ENCODE data around the gene PREB.

DNA sequence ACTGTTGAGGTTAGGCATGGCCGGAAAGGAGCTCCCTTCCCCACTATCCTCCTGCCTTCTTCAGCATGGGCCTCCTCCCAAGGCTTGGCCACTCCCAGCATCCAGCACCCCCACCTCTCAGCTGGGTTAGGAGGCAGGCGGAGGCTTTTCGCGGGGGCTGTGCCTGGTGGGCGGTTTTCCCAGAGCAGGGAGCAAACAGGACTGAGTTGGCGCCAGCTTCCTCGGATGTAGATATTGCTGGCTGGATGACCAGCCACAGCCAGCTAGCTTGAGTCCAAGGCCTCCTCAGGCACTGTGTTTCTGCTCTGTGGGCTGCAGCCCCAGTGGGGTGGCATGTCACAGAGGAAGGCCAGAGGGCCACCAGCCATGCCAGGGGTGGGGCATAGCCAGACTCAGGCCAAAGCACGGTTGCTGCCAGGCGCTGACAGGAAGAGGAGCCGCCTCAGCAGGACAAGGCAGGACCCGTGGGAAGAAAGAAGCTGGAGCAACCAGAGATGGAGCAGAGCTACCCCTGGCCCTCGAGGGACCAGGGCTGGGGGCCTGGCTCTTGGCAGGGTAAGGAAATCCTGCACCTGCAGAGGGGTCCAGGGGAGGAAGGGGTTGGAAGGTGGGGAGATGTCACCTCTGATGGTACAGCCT is 14.5 kb upstream of the PREB start, which contains the start of gene TCF23:
- TF ChIP-seq GATA3 (IDR thresholded peaks at IDR 0.05; ENCODE audit: low read depth, low read length) (no peak), GATA2 (IDR thresholded peaks at IDR 0.05; ENCODE audit: low read depth, low read length) (no peak)
